Endothelial cell of umbilical vein (primary cell): ENCODE measurements around the gene AFDN. TPM values are rescaled to one million over a fixed set of nuclear protein-coding genes. Genes with fewer than 3 reads are reported as not detected.

Experiments used
- BruUV-seq: library from RNA; stranded (reverse); fragments of 400-500 nt; replicated peaks from 2 replicates; lab custom pipeline; 2021; lab: Mats Ljungman, UMichigan
- CTCF ChIA-PET: fragments of 300-600, 350-600 bp; sonication (Branson Sonifier 250); formaldehyde crosslinking; loops from one replicate; lab custom pipeline; 2021; ENCODE audit warnings: antibody characterized with exemption, inconsistent platforms; lab: Charles Lee
- POLR2A ChIA-PET: fragments of 300-600, 350-600 bp; sonication (Branson Sonifier 250); formaldehyde crosslinking; loops from one replicate; lab custom pipeline; 2021; ENCODE audit warnings: antibody characterized with exemption, inconsistent platforms; lab: Charles Lee
- DNase-seq: peaks from one replicate; pipeline ENCODE4 v3.0.0-alpha.2; 2011; ENCODE audit warnings: low read depth, low spot score
- FAIRE-seq: peaks from 2 replicates; lab custom pipeline; 2011; peaks lifted over from hg19 to GRCh38; lab: Jason Lieb, UNC
- H2AFZ ChIP-seq: 2 replicates; pipeline ENCODE4 v1.6.0; 2012; ENCODE audit warnings: low read depth, low read length, control low read depth, inconsistent platforms
- H3K27ac ChIP-seq: 2 replicates; pipeline ENCODE4 v1.5.1; 2011; ENCODE audit warnings: low read depth, mild to moderate bottlenecking, control low read depth, low read length, moderate library complexity; ENCODE audit not compliant: insufficient read depth
- H3K27me3 ChIP-seq, 2 experiments: 2 replicates each; pipeline versions ENCODE4 v1.6.0 to v1.6.1; 2011; ENCODE audit warnings: low read length in 2 of 2, mixed read lengths in 1 of 2; ENCODE audit not compliant: control insufficient read depth in 2 of 2, insufficient read depth in 2 of 2
- H3K36me3 ChIP-seq, 2 experiments: 2 replicates in 1 of 2; 3 replicates in 1 of 2; pipeline ENCODE4 v1.5.1; 2011; ENCODE audit warnings: low read length in 2 of 2, mild to moderate bottlenecking in 1 of 2, moderate library complexity in 1 of 2; ENCODE audit not compliant: control insufficient read depth in 2 of 2, insufficient read depth in 2 of 2; ENCODE audit errors: extremely low read depth in 1 of 2
- H3K4me1 ChIP-seq: 3 replicates; pipeline ENCODE4 v1.5.1; 2011; ENCODE audit warnings: mild to moderate bottlenecking, low read length; ENCODE audit not compliant: control insufficient read depth, insufficient read depth; ENCODE audit errors: extremely low read depth
- H3K4me2 ChIP-seq: 2 replicates; pipeline ENCODE4 v1.6.1; 2011; ENCODE audit warnings: low read length, control low read depth, mixed read lengths; ENCODE audit not compliant: insufficient read depth
- H3K4me3 ChIP-seq, 3 experiments: fragments of 200-600 bp in 1 of 3; sonication (generic), shearing (Covaris generic) in 1 of 3; replicated peaks in 1 of 3; 2 replicates each; pipeline ENCODE4 v1.5.1; 2011 to 2016; ENCODE audit warnings: control low read depth in 3 of 3, low read length in 3 of 3, mild to moderate bottlenecking in 2 of 3, inconsistent platforms in 1 of 3, low read depth in 1 of 3, moderate library complexity in 1 of 3; ENCODE audit not compliant: insufficient read depth in 1 of 3
- H3K79me2 ChIP-seq: 2 replicates; pipeline ENCODE4 v1.6.0; 2012; ENCODE audit warnings: low read length, inconsistent platforms; ENCODE audit not compliant: control insufficient read depth, insufficient read depth
- H3K9ac ChIP-seq: replicated peaks from 2 replicates; pipeline ENCODE3; 2011; ENCODE audit warnings: low read length, control low read depth; ENCODE audit not compliant: insufficient read depth; ENCODE audit errors: extremely low read depth
- H3K9me1 ChIP-seq: replicated peaks from 3 replicates; pipeline ENCODE4 v1.6.0; 2011; ENCODE audit warnings: mild to moderate bottlenecking, low read length; ENCODE audit not compliant: control insufficient read depth, insufficient read depth; ENCODE audit errors: extremely low read depth
- H3K9me3 ChIP-seq: replicated peaks from 2 replicates; pipeline ENCODE4 v1.5.1; 2012; ENCODE audit warnings: low read length, inconsistent platforms; ENCODE audit not compliant: control insufficient read depth, insufficient read depth
- H4K20me1 ChIP-seq: replicated peaks from 2 replicates; pipeline ENCODE3; 2011; ENCODE audit warnings: mild to moderate bottlenecking, low read length; ENCODE audit not compliant: control insufficient read depth, insufficient read depth; ENCODE audit errors: extremely low read depth
- EZH2 ChIP-seq: IDR thresholded peaks from 2 replicates; pipeline ENCODE4 v1.6.1; 2012; ENCODE audit warnings: borderline replicate concordance, low read depth, mild to moderate bottlenecking, moderate library complexity, low read length, inconsistent platforms; ENCODE audit not compliant: severe bottlenecking
- FOS ChIP-seq: IDR thresholded peaks from 2 replicates; pipeline ENCODE4 v1.6.1; 2011; ENCODE audit warnings: mild to moderate bottlenecking, low read length, moderate library complexity, borderline replicate concordance; ENCODE audit not compliant: insufficient read depth
- GATA2 ChIP-seq: IDR thresholded peaks from 2 replicates; pipeline ENCODE4 v1.7.0; 2011; ENCODE audit warnings: low read depth, mild to moderate bottlenecking, moderate library complexity, mixed read lengths, low read length; ENCODE audit not compliant: insufficient read length, insufficient read depth
- JUN ChIP-seq: IDR thresholded peaks from 2 replicates; pipeline ENCODE4 v1.6.1; 2011; ENCODE audit warnings: borderline replicate concordance, low read depth; ENCODE audit not compliant: insufficient read length, insufficient read depth
- MYC ChIP-seq: IDR thresholded peaks from one replicate; pipeline ENCODE4 v1.6.1; 2011; ENCODE audit warnings: mild to moderate bottlenecking, low read depth, low read length
- POLR2A ChIP-seq: IDR thresholded peaks from 2 replicates; pipeline ENCODE4 v1.6.1; 2012; ENCODE audit warnings: low read depth, mild to moderate bottlenecking, control low read depth, low read length
- POLR2AphosphoS5 ChIP-seq: IDR thresholded peaks from 2 replicates; pipeline ENCODE4 v1.6.1; 2012; ENCODE audit warnings: low read depth, mild to moderate bottlenecking, control low read depth, low read length, moderate library complexity; ENCODE audit not compliant: insufficient read depth
- dilution Hi-C: fragments of 300-500 bp; cut with MboI; formaldehyde crosslinking; loops from one replicate; pipeline ENCODE4 v1.15.0; 2019; ENCODE audit warnings: low sequenced_read_pairs; ENCODE audit not compliant: extremely low pct_ligation_motif_present
- intact Hi-C: fragments of 100-400 bp; cut with micrococcal nuclease; formaldehyde crosslinking; loops from one replicate; pipeline ENCODE4 v1.10.0; 2022
- polyA plus RNA-seq, 4 experiments: library from polyadenylated mRNA; depleted of rRNA in 3 of 4; stranded (reverse) in 3 of 4; unstranded in 1 of 4; fragments of >200 nt; gene quantifications; 2 replicates each; pipeline versions ENCODE4 v1.2.1 to v1.2.3, GENCODE V29; 2011 to 2012; ENCODE audit warnings: missing spikeins in 1 of 4
- total RNA-seq: library from RNA; stranded (reverse); gene quantifications from 2 replicates; pipeline ENCODE4 v1.2.3, GENCODE V29; 2021
- TF ChIP-seq, protein P1 (sequence below), 2 donors: IDR thresholded peaks; 1 replicate in 1 of 2; 2 replicates in 1 of 2; pipeline ENCODE4 v1.5.1; 2011; ENCODE audit warnings: low read length in 2 of 2, mild to moderate bottlenecking in 2 of 2, moderate library complexity in 2 of 2, control low read depth in 1 of 2, inconsistent platforms in 1 of 2, low read depth in 1 of 2; ENCODE audit not compliant: insufficient read depth in 1 of 2; ENCODE audit errors: extremely low read depth in 1 of 2
- TF ChIP-seq, protein P2 (sequence below): IDR thresholded peaks from 2 replicates; pipeline ENCODE4 v1.6.1; 2011; ENCODE audit not compliant: insufficient read depth, insufficient read length

Gene AFDN
- total and polyA plus RNA-seq, 2 donors (not counting 3 experiments of a cell fraction or from before 2014, with no cell fraction given): 31.0 to 134 TPM

GRCh38 chr6:167904791-167905190 is 78.1 kb downstream of the AFDN start:
- DNase-seq (no peak), FAIRE-seq (no peak)
- CTCF ChIA-PET: no interaction called here
- Histone ChIP-seq H3K79me2 (no peaks in the 10 kb centered on the region), H2AFZ (no peak overlapping the region), H3K4me1 (peaks cover 5% of the 10 kb centered on the region), H4K20me1 (no peaks in the 10 kb centered on the region), H3K4me3 (no peak overlapping the region), H3K27me3 (no peaks in the 10 kb centered on the region), H3K27ac (no peak overlapping the region), H3K9ac (no peak overlapping the region), H3K4me2 (no peak overlapping the region), H3K36me3 (peaks cover 0 to 11% of the 10 kb centered on the region in 2 experiments), H3K9me1 (no peaks in the 10 kb centered on the region), H3K9me3 (no peaks in the 10 kb centered on the region)
- BruUV-seq: no TSS peak
- TF ChIP-seq FOS: no peak
- TF ChIP-seq, protein P1, sequence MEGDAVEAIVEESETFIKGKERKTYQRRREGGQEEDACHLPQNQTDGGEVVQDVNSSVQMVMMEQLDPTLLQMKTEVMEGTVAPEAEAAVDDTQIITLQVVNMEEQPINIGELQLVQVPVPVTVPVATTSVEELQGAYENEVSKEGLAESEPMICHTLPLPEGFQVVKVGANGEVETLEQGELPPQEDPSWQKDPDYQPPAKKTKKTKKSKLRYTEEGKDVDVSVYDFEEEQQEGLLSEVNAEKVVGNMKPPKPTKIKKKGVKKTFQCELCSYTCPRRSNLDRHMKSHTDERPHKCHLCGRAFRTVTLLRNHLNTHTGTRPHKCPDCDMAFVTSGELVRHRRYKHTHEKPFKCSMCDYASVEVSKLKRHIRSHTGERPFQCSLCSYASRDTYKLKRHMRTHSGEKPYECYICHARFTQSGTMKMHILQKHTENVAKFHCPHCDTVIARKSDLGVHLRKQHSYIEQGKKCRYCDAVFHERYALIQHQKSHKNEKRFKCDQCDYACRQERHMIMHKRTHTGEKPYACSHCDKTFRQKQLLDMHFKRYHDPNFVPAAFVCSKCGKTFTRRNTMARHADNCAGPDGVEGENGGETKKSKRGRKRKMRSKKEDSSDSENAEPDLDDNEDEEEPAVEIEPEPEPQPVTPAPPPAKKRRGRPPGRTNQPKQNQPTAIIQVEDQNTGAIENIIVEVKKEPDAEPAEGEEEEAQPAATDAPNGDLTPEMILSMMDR (IDR thresholded peaks at IDR 0.05; ENCODE audit: extremely low read depth in 1 of 2, insufficient read depth in 1 of 2, low read depth in 1 of 2, low read length in 2 of 2): no peak
- TF ChIP-seq POLR2AphosphoS5: no peak
- no peak for TF ChIP-seq EZH2
- no peak for TF ChIP-seq GATA2
- TF ChIP-seq, protein P2, sequence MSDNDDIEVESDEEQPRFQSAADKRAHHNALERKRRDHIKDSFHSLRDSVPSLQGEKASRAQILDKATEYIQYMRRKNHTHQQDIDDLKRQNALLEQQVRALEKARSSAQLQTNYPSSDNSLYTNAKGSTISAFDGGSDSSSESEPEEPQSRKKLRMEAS: no peak
- TF ChIP-seq JUN: no peak
- TF ChIP-seq MYC: no peak
- TF ChIP-seq POLR2A: no peak
- dilution Hi-C loops: no loop called here
- POLR2A ChIA-PET: no interaction called here
- intact Hi-C loops: loop anchor here (5.0 kb wide), 2 partner anchors 133 to 978 kb away; no protein-coding TSS in a partner anchor
